IPS DF 4.7 (cell line): ENCODE data around the gene RING1.
A peak's percentile ranks its signal among the peaks of the same experiment; 100 is the strongest.

Source experiments
- DNase-seq: peaks from one replicate; pipeline ENCODE4 v3.0.0-alpha.2; 2013; ENCODE audit warnings: low spot score; ENCODE audit errors: extremely low read depth

RING1 gene

DNA sequence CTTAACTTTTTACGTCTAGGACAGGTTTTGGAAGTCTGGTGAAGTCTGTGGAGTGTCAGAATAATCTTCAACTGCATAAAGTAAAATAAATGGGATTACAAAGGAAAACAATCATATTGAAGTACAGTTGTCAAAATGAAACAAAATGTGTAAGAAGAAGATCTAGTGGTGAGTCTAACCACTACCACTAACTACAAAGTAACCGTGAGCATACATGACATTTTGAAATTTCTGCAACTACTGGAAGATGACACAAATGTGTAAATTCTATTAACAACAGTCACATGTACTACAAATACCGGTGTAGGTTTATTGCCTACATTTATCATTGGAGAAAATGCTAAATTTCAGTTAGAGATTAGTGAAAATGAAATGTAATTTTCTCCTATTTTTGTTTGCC is 33.7 kb downstream of the RING1 start:
- no peak for DNase-seq

GRCh38 chr6:33243476-33243875 is 35.2 kb downstream of the RING1 start:
- no peak for DNase-seq

DNA sequence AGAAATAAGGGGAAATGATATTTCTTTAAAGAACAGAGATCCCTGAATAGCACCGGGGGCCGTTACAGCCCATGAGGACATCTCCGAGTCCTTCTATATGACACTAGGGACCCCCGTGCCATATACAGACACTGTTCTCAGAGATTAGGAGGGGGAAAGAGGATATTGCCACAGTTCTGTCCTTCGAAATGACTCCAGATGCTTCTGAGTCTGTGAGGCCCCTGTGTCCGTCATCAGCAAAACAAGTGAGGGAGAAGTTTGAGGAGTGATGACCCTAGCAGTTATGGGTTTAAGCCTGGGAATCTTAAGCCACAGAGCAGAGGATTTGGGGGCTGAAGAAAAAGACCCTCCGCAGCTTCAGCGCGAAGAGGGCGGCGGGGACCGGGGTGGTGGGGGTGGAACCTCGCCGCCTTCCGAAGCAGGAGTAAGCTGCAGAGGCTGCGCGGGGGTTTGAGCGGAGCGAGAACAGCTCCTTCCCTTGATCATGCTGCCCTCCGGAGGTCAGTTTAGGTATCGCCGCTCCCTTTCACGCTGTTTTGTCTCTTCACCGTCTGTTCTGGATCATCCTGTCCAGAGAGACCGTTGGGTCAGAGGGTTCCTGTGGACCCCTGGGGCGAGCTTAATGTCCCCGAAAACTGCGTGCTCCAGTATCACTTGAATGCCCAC is 39.8 kb downstream of the RING1 start:
- peak; percentile 64 for DNase-seq

- DNase-seq = no peak
Observed at GRCh38 chr6:33248643-33248931, 40.3 kb downstream of the RING1 start.

DNA sequence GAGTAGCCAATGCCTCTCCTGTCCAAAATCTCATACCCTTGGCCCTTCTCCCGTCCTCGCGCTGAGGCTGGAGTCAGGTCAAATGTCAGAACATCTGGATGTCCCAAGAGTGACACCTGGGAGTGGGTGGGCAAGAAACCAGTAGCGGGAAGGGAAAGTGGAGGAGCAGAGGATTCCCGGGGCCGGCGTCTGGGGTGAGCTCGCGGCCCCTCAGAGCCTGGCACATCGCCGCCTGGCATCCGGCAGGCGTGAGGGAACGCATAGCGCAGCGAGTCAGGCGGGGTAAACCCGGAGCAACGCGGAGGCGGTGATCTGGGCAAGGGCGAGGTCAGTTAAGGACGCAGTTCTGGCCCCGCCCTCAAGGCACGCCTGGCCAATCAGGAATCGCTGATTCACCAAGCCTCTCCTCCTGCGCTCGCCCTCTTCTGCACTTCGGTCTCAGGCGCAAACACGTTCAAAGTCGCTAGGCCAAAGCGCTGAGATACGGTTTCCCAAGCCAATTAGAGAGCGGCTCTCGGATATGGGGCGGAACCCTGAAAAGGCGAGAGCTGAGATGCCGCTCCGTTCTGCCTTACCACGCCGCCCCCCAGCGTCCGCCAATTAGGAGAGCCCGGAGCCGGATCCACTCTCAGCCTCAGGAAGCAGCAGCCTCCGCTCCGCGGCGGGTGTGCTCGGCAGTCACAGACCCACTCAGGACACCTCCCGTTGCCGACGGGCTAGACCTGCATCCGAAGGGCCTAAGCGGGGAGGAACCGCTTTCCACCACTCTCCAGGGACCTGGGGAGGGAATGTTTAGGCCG is 40.8 kb downstream of the RING1 start:
- peak; percentile 98 for DNase-seq

GRCh38 chr6:33249732-33250630 is 41.7 kb downstream of the RING1 start:
- DNase-seq = no peak

GRCh38 chr6:33250731-33251130 is 42.4 kb downstream of the RING1 start:
- DNase-seq = no peak

- DNase-seq = no peak
Observed at GRCh38 chr6:33251395-33252012, 43.2 kb downstream of the RING1 start.

DNA sequence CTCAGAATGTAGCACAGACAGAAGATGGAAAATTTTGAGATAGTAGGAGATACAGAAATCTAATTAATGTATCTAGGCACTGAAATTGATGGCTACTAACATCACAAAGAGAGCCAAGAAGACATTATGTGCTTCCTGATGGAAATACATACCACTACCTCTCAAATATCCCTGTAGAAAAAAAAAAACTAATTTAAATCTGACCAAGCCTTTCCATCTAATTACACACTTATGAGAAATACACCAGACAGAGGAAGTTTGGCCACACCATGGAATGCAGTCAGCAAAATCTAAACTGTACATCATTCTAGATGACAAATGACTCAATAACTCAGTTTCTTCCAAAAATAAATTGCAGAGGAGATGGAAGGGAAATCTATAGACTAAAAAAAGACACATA is 44.5 kb downstream of the RING1 start:
- no peak for DNase-seq

GRCh38 chr6:33254591-33254990 is 46.3 kb downstream of the RING1 start:
- DNase-seq = no peak

DNA sequence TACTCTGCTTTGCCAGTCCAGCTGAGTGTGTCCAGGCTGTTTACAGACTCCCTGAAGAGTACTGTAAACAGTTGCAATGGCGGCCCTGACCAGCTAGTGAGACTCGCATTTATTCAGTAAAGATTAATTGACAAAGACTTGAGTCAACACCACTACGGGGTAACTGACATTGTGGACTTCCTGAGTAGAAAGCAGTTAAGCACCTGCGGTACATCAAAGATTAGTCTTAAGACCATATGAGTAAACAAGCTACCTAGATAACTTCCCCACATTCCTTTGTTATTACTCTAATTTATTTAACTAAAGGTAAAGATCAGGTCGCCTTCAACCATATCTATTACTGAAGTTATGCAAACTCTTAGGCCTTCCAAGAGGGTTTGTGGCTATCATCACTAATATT is 50.7 kb downstream of the RING1 start:
- DNase-seq = no peak
